HG02884 (cell line): ENCODE results near the gene LCT.
"Not testable (repeated sequence)": the region's sequence is repeated elsewhere in the genome, so short reads cannot be mapped to it uniquely, and the experiment has no call there.

ENCODE experiments used
- ATAC-seq: cut with Tn5 transposase; IDR thresholded peaks from one replicate; pipeline ENCODE4 v1.9.1; 2021; ENCODE audit warnings: mild to moderate bottlenecking, moderate library complexity; ENCODE audit not compliant: unreplicated experiment

The LCT gene

GRCh38 chr2:135832891-135833290 is 4.1 kb downstream of the LCT start:
- ATAC-seq: no peak

- no peak for ATAC-seq
These were observed 5.7 kb downstream of the LCT start for GRCh38 chr2:135831180-135831812.

- ATAC-seq: no peak
These were observed 7.4 kb downstream of the LCT start for GRCh38 chr2:135829378-135830135.

GRCh38 chr2:135826544-135826943 is 10.4 kb downstream of the LCT start:
- no peak for ATAC-seq

- ATAC-seq: no peak
These were observed 11.3 kb downstream of the LCT start for GRCh38 chr2:135825550-135826176.

GRCh38 chr2:135825131-135825530 is 11.9 kb downstream of the LCT start:
- ATAC-seq: no peak

- ATAC-seq: no peak
These were observed 14.1 kb downstream of the LCT start for GRCh38 chr2:135822855-135823254.

- ATAC-seq: no peak
These were observed 15.8 kb downstream of the LCT start for GRCh38 chr2:135821190-135821589.

- ATAC-seq: peak; percentile 92
These were observed 16.9 kb downstream of the LCT start for GRCh38 chr2:135820003-135820618.

- ATAC-seq: no peak
These were observed 17.9 kb downstream of the LCT start for GRCh38 chr2:135818937-135819610.

- no peak for ATAC-seq
These were observed 19.0 kb downstream of the LCT start for GRCh38 chr2:135817951-135818350.

GRCh38 chr2:135817466-135817865 is 19.5 kb downstream of the LCT start:
- no peak for ATAC-seq

GRCh38 chr2:135815269-135815668 is 21.7 kb downstream of the LCT start:
- ATAC-seq: no peak

- ATAC-seq: no peak
These were observed 24.0 kb downstream of the LCT start for GRCh38 chr2:135812907-135813511.

GRCh38 chr2:135807874-135808273 is 29.1 kb downstream of the LCT start:
- ATAC-seq: not testable (repeated sequence)

GRCh38 chr2:135803278-135803677 is 33.7 kb downstream of the LCT start:
- no peak for ATAC-seq

- no peak for ATAC-seq
These were observed 34.6 kb downstream of the LCT start for GRCh38 chr2:135802350-135802749.

GRCh38 chr2:135800513-135801460 is 36.2 kb downstream of the LCT start:
- ATAC-seq: no peak

- ATAC-seq: no peak
These were observed 37.2 kb downstream of the LCT start for GRCh38 chr2:135799738-135800137.

GRCh38 chr2:135798762-135799161 is 38.2 kb downstream of the LCT start:
- ATAC-seq: no peak
